ENCODE results near the gene THSD4.

The THSD4 gene

DNA sequence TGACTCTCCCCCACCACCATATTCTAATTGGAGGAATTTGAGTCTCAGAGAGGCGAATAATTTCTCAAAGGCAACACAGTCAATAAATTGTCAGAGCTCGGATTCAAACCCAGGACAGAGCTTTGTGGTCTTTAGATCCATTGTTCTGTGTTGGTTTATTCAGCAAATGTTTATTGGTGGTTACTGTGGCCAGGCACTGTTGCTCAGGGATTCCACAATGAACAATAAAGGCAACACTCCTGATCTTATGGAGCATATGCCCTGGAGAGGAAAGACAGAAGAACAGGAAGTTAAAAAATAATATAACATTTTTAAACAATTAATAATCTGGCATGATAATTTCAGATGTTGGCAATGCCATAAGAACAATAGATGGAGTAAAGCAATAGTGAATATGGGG, 403.4 kb downstream of the THSD4 start:
- no peak for TF ChIP-seq FOXP2 (optimal IDR thresholded peaks at IDR 0.05; ENCODE audit: control extremely low read depth, extremely low read length, insufficient read depth)
- no peak for TF ChIP-seq POLR2AphosphoS5 (IDR thresholded peaks at IDR 0.05; ENCODE audit: borderline replicate concordance, low read depth, low read length)
- no peak for TF ChIP-seq EZH2 (IDR thresholded peaks at IDR 0.05)
- DNase-seq (ENCODE audit: low read depth, low spot score): no peak

GRCh38 chr15:71526060-71526820, 411.0 kb downstream of the THSD4 start:
- H3K36me3 ChIP-seq (ENCODE audit: insufficient read depth, low read length): no peaks in the 10 kb centered on the region
- no peak for DNase-seq (ENCODE audit: low read depth, low spot score)
- H3K4me3 ChIP-seq: peak overlapping the region; percentile 11; the same call in 1 of the 2 replicates
- TF ChIP-seq EZH2 (IDR thresholded peaks at IDR 0.05): no peak
- TF ChIP-seq FOXP2 (optimal IDR thresholded peaks at IDR 0.05; ENCODE audit: control extremely low read depth, extremely low read length, insufficient read depth): no peak
- TF ChIP-seq POLR2AphosphoS5 (IDR thresholded peaks at IDR 0.05; ENCODE audit: borderline replicate concordance, low read depth, low read length): no peak
- no peaks in the 10 kb centered on the region for H3K9me3 ChIP-seq (ENCODE audit: low read depth, low read length)
- H3K9ac ChIP-seq (ENCODE audit: insufficient read length): no peak overlapping the region
- no peak overlapping the region for H3K27ac ChIP-seq

More for the DNA sequence above, 403.4 kb downstream of the THSD4 start:
- H3K4me3 ChIP-seq: no peak overlapping the region
- H3K9ac ChIP-seq (ENCODE audit: insufficient read length): no peak overlapping the region
- no peaks in the 10 kb centered on the region for H3K36me3 ChIP-seq (ENCODE audit: insufficient read depth, low read length)
- no peak overlapping the region for H3K27ac ChIP-seq
- H3K9me3 ChIP-seq (ENCODE audit: low read depth, low read length): no peaks in the 10 kb centered on the region

DNA sequence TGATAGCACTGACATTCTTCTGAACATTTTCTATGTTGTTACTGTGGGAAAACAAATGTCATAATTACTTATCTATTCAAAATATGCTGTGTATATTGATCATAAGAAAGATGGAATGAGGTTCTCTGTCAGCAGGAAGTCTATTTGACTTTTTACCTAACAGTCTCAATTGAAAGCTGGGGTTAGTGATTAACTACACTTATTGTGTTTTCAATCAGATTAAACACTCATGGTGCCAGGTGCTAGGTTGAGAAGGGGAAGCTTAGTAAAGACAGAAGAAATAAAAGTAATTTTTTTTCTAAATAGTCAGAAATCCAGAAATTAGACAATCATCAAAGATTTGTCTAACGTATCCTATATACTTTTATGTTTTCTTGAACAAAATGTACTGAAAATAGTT, 414.1 kb downstream of the THSD4 start:
- TF ChIP-seq POLR2AphosphoS5 (IDR thresholded peaks at IDR 0.05; ENCODE audit: borderline replicate concordance, low read depth, low read length): no peak
- TF ChIP-seq EZH2 (IDR thresholded peaks at IDR 0.05): no peak
- TF ChIP-seq FOXP2 (optimal IDR thresholded peaks at IDR 0.05; ENCODE audit: control extremely low read depth, extremely low read length, insufficient read depth): no peak
- H3K27ac ChIP-seq: no peak overlapping the region
- H3K9ac ChIP-seq (ENCODE audit: insufficient read length): no peak overlapping the region
- H3K36me3 ChIP-seq (ENCODE audit: insufficient read depth, low read length): no peaks in the 10 kb centered on the region
- no peak overlapping the region for H3K4me3 ChIP-seq
- DNase-seq (ENCODE audit: low read depth, low spot score): no peak
- H3K9me3 ChIP-seq (ENCODE audit: low read depth, low read length): no peaks in the 10 kb centered on the region

DNA sequence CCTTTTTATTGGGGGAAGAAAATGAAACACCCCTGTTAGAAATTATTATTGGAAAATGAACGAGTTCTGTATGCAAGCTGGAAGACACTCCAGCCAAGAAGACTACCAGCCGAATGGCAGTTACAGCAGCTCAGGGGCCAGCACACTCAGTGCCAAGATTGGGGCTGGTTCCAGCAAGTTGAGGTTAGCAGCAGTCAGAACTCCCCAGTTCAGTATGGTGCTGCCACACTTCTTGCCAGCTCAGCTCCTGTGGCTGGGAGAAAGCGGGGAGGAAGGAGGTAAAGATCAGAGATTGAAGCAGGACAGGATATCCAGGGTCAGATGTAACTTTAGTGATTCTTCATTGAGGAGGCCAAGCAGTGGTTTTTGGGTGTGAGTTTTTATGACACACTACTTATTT, 414.8 kb downstream of the THSD4 start:
- no peak for DNase-seq (ENCODE audit: low read depth, low spot score)
- no peak overlapping the region for H3K4me3 ChIP-seq
- H3K36me3 ChIP-seq (ENCODE audit: insufficient read depth, low read length): no peaks in the 10 kb centered on the region
- no peak overlapping the region for H3K9ac ChIP-seq (ENCODE audit: insufficient read length)
- no peak overlapping the region for H3K27ac ChIP-seq
- TF ChIP-seq FOXP2 (optimal IDR thresholded peaks at IDR 0.05; ENCODE audit: control extremely low read depth, extremely low read length, insufficient read depth): no peak
- no peak for TF ChIP-seq EZH2 (IDR thresholded peaks at IDR 0.05)
- no peak for TF ChIP-seq POLR2AphosphoS5 (IDR thresholded peaks at IDR 0.05; ENCODE audit: borderline replicate concordance, low read depth, low read length)
- no peaks in the 10 kb centered on the region for H3K9me3 ChIP-seq (ENCODE audit: low read depth, low read length)

DNA sequence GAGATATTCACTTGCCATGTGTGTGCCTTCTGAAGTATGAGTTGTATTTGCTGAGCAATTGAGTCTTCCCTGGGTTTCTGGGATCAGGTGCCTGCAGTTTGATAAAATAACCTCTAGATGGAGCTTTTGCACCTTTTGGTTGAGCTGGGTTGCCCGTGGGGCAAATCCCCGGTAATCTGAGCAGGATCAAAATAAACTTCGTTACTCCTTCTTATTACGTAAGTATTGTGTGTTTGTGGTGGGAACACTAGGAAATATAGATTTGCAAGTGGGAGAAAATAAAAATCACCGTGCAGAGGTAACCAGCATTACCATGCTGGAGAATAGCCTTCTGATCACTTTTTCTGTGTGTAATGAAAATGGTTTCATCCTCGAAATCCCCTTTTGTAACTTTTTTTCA, 417.7 kb downstream of the THSD4 start:
- no peaks in the 10 kb centered on the region for H3K9me3 ChIP-seq (ENCODE audit: low read depth, low read length)
- no peaks in the 10 kb centered on the region for H3K36me3 ChIP-seq (ENCODE audit: insufficient read depth, low read length)
- no peak overlapping the region for H3K9ac ChIP-seq (ENCODE audit: insufficient read length)
- peak; percentile 2 for DNase-seq (ENCODE audit: low read depth, low spot score)
- TF ChIP-seq POLR2AphosphoS5 (IDR thresholded peaks at IDR 0.05; ENCODE audit: borderline replicate concordance, low read depth, low read length) (no peak), EZH2 (IDR thresholded peaks at IDR 0.05) (no peak), FOXP2 (optimal IDR thresholded peaks at IDR 0.05; ENCODE audit: control extremely low read depth, extremely low read length, insufficient read depth) (no peak)
- no peak overlapping the region for H3K4me3 ChIP-seq
- H3K27ac ChIP-seq: no peak overlapping the region

- Histone ChIP-seq H3K4me3 (no peak overlapping the region), H3K9ac (ENCODE audit: insufficient read length) (no peak overlapping the region), H3K9me3 (ENCODE audit: low read depth, low read length) (no peaks in the 10 kb centered on the region), H3K36me3 (ENCODE audit: insufficient read depth, low read length) (no peaks in the 10 kb centered on the region), H3K27ac (no peak overlapping the region)
- no peak for DNase-seq (ENCODE audit: low read depth, low spot score)
- TF ChIP-seq EZH2 (IDR thresholded peaks at IDR 0.05): no peak
- TF ChIP-seq FOXP2 (optimal IDR thresholded peaks at IDR 0.05; ENCODE audit: control extremely low read depth, extremely low read length, insufficient read depth): no peak
- TF ChIP-seq POLR2AphosphoS5 (IDR thresholded peaks at IDR 0.05; ENCODE audit: borderline replicate concordance, low read depth, low read length): no peak
Measured at GRCh38 chr15:71538181-71538580, 422.9 kb downstream of the THSD4 start.

GRCh38 chr15:71541746-71542145, 426.5 kb downstream of the THSD4 start:
- no peak for TF ChIP-seq FOXP2 (optimal IDR thresholded peaks at IDR 0.05; ENCODE audit: control extremely low read depth, extremely low read length, insufficient read depth)
- no peak for TF ChIP-seq POLR2AphosphoS5 (IDR thresholded peaks at IDR 0.05; ENCODE audit: borderline replicate concordance, low read depth, low read length)
- Histone ChIP-seq H3K4me3 (no peak overlapping the region), H3K9ac (ENCODE audit: insufficient read length) (no peak overlapping the region), H3K36me3 (ENCODE audit: insufficient read depth, low read length) (no peaks in the 10 kb centered on the region), H3K9me3 (ENCODE audit: low read depth, low read length) (no peaks in the 10 kb centered on the region), H3K27ac (no peak overlapping the region)
- no peak for DNase-seq (ENCODE audit: low read depth, low spot score)

- Histone ChIP-seq H3K36me3 (ENCODE audit: insufficient read depth, low read length) (no peaks in the 10 kb centered on the region), H3K4me3 (no peak overlapping the region), H3K9me3 (ENCODE audit: low read depth, low read length) (no peaks in the 10 kb centered on the region), H3K27ac (no peak overlapping the region), H3K9ac (ENCODE audit: insufficient read length) (no peak overlapping the region)
- no peak for DNase-seq (ENCODE audit: low read depth, low spot score)
- TF ChIP-seq FOXP2 (optimal IDR thresholded peaks at IDR 0.05; ENCODE audit: control extremely low read depth, extremely low read length, insufficient read depth) (no peak), POLR2AphosphoS5 (IDR thresholded peaks at IDR 0.05; ENCODE audit: borderline replicate concordance, low read depth, low read length) (no peak), EZH2 (IDR thresholded peaks at IDR 0.05) (no peak)
Measured at GRCh38 chr15:71542836-71543235, 427.6 kb downstream of the THSD4 start.

DNA sequence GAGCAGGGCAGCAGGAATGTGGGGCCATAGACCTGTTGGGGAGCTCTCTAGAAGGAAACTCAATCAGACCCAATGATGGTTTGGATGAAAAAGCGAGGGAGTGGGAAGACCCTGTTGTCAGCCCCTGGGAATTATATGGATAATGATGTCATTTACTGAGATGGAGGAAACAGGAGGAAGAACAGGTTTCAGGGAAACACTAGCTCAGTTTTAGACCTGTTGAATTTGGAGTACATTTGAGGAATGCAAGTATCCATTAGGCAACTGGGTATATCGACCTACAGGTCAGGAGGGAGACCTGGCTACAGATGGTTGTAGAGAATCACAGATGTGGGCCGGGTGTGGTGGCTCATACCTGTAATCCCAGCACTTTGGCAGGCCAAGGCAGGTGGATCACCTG, 428.1 kb downstream of the THSD4 start:
- no peak overlapping the region for H3K27ac ChIP-seq

More for the DNA sequence above, 428.1 kb downstream of the THSD4 start:
- no peak overlapping the region for H3K9ac ChIP-seq (ENCODE audit: insufficient read length)
- no peak overlapping the region for H3K4me3 ChIP-seq
- no peaks in the 10 kb centered on the region for H3K9me3 ChIP-seq (ENCODE audit: low read depth, low read length)
- DNase-seq (ENCODE audit: low read depth, low spot score): no peak
- no peaks in the 10 kb centered on the region for H3K36me3 ChIP-seq (ENCODE audit: insufficient read depth, low read length)
- no peak for TF ChIP-seq POLR2AphosphoS5 (IDR thresholded peaks at IDR 0.05; ENCODE audit: borderline replicate concordance, low read depth, low read length)
- TF ChIP-seq EZH2 (IDR thresholded peaks at IDR 0.05): no peak
- no peak for TF ChIP-seq FOXP2 (optimal IDR thresholded peaks at IDR 0.05; ENCODE audit: control extremely low read depth, extremely low read length, insufficient read depth)

Data from SK-N-MC (cell line).